Keratinocyte (primary cell): ENCODE measurements around the gene MRPL32. TPM values are rescaled to one million over a fixed set of nuclear protein-coding genes. Genes with fewer than 3 reads are reported as not detected.

Experiments used
- DNase-seq: peaks from one replicate; pipeline ENCODE4 v3.0.0-alpha.2; 2011; ENCODE audit warnings: low read depth, missing footprints, low spot score
- FAIRE-seq: peaks from 2 replicates; lab custom pipeline; 2011; peaks lifted over from hg19 to GRCh38; lab: Jason Lieb, UNC
- H2AFZ ChIP-seq: 2 replicates; pipeline ENCODE4 v1.6.0; 2012; ENCODE audit warnings: low read length, control low read depth, inconsistent platforms; ENCODE audit not compliant: control insufficient read depth
- H3K27ac ChIP-seq: 2 replicates; pipeline ENCODE4 v1.5.1; 2011; ENCODE audit warnings: low read length; ENCODE audit not compliant: control insufficient read depth, insufficient read depth
- H3K27me3 ChIP-seq: 3 replicates; pipeline ENCODE4 v1.6.0; 2011; ENCODE audit warnings: low read length; ENCODE audit not compliant: control insufficient read depth, insufficient read depth; ENCODE audit errors: extremely low read depth
- H3K36me3 ChIP-seq, 2 experiments: 2 replicates in 1 of 2; 3 replicates in 1 of 2; pipeline ENCODE4 v1.5.1; 2011; ENCODE audit warnings: low read length in 2 of 2, mild to moderate bottlenecking in 1 of 2; ENCODE audit not compliant: control insufficient read depth in 2 of 2, insufficient read depth in 2 of 2; ENCODE audit errors: extremely low read depth in 1 of 2
- H3K4me1 ChIP-seq: 3 replicates; pipeline ENCODE4 v1.5.1; 2011; ENCODE audit warnings: low read length; ENCODE audit not compliant: control insufficient read depth, insufficient read depth; ENCODE audit errors: extremely low read depth
- H3K4me2 ChIP-seq: 3 replicates; pipeline ENCODE4 v1.6.0; 2011; ENCODE audit warnings: low read depth, low read length; ENCODE audit not compliant: control insufficient read depth, insufficient read depth; ENCODE audit errors: extremely low read depth
- H3K4me3 ChIP-seq, 3 experiments: fragments of 200-600 bp in 1 of 3; sonication (generic) in 1 of 3; 2 replicates in 2 of 3; 3 replicates in 1 of 3; pipeline ENCODE4 v1.5.1; 2011 to 2016; ENCODE audit warnings: low read length in 3 of 3, mild to moderate bottlenecking in 3 of 3, control low read depth in 2 of 3, inconsistent platforms in 1 of 3, low read depth in 1 of 3, mixed read lengths in 1 of 3, mixed run types in 1 of 3, moderate library complexity in 1 of 3; ENCODE audit not compliant: control insufficient read depth in 2 of 3, insufficient read depth in 2 of 3; ENCODE audit errors: extremely low read depth in 1 of 3
- H3K79me2 ChIP-seq: 2 replicates; pipeline ENCODE4 v1.6.0; 2012; ENCODE audit warnings: low read length; ENCODE audit not compliant: control insufficient read depth, insufficient read depth
- H3K9ac ChIP-seq: 3 replicates; pipeline ENCODE4 v1.6.0; 2011; ENCODE audit warnings: low read length; ENCODE audit not compliant: control insufficient read depth, insufficient read depth; ENCODE audit errors: extremely low read depth
- H3K9me1 ChIP-seq: 3 replicates; pipeline ENCODE4 v1.6.0; 2011; ENCODE audit warnings: low read length; ENCODE audit not compliant: control insufficient read depth, insufficient read depth; ENCODE audit errors: extremely low read depth
- H3K9me3 ChIP-seq: 2 replicates; pipeline ENCODE4 v1.5.1; 2012; ENCODE audit warnings: low read depth, low read length; ENCODE audit not compliant: control insufficient read depth
- H4K20me1 ChIP-seq: 3 replicates; pipeline ENCODE4 v1.6.0; 2011; ENCODE audit warnings: low read length; ENCODE audit not compliant: control insufficient read depth, insufficient read depth; ENCODE audit errors: extremely low read depth
- EZH2 ChIP-seq: IDR thresholded peaks from one replicate; pipeline ENCODE4 v1.6.1; 2012; ENCODE audit warnings: inconsistent platforms, mild to moderate bottlenecking, low read length, moderate library complexity
- dilution Hi-C: fragments of 300-500 bp; cut with MboI; formaldehyde crosslinking; loops from one replicate; pipeline ENCODE4 v1.7.0; 2020; ENCODE audit warnings: low sequenced_read_pairs; ENCODE audit not compliant: extremely low pct_ligation_motif_present
- polyA plus RNA-seq, 5 experiments: library from polyadenylated mRNA; depleted of rRNA in 3 of 5; stranded (reverse) in 3 of 5; stranded (forward) in 1 of 5; unstranded in 1 of 5; fragments of >200 nt; gene quantifications; 1 replicate in 1 of 5; 2 replicates in 3 of 5; 3 replicates in 1 of 5; pipeline versions ENCODE4 v1.2.1 to v1.2.3, GENCODE V29; 2011 to 2012; ENCODE audit warnings: missing spikeins in 2 of 5, low read depth in 1 of 5, low replicate concordance in 1 of 5
- TF ChIP-seq, protein P1 (sequence below), 3 experiments: IDR thresholded peaks in 1 of 3; conservative IDR thresholded peaks in 1 of 3; optimal IDR thresholded peaks in 1 of 3; 2 replicates in 2 of 3; 3 replicates in 1 of 3; pipeline versions ENCODE3 to v1.5.1; 2011; ENCODE audit warnings: low read length in 3 of 3, mild to moderate bottlenecking in 3 of 3, moderate library complexity in 2 of 3, control low read depth in 1 of 3, inconsistent platforms in 1 of 3; ENCODE audit not compliant: insufficient read depth in 2 of 3; ENCODE audit errors: extremely low read depth in 1 of 3

Gene MRPL32
- polyA plus RNA-seq, 1 donor (not counting 4 experiments of a cell fraction or from before 2014, with no cell fraction given), result 86.1 TPM

DNA sequence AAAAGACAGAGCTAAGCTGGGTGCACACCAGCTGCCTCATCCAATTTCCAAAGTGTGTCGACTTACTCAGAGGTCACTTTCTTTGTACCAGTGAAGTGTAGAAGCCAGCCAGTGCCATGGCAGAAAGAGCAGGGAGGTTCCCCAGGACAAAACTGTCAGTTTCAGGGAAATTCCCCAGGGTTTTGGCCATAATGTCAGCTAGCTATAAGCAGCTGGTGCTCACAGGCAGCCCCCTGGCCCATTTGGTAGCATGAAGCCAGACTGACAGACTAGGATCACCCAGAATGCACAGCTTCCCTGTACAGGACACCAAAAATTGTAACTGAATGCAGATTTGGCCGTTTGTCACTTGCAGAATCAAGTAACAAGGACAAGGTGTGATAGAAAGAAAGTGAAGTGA lies 28.6 kb downstream of the MRPL32 start:
- no peaks in the 10 kb centered on the region for H3K79me2 ChIP-seq
- DNase-seq, result no peak
- no peak overlapping the region for H3K4me2 ChIP-seq
- TF ChIP-seq, protein P1, sequence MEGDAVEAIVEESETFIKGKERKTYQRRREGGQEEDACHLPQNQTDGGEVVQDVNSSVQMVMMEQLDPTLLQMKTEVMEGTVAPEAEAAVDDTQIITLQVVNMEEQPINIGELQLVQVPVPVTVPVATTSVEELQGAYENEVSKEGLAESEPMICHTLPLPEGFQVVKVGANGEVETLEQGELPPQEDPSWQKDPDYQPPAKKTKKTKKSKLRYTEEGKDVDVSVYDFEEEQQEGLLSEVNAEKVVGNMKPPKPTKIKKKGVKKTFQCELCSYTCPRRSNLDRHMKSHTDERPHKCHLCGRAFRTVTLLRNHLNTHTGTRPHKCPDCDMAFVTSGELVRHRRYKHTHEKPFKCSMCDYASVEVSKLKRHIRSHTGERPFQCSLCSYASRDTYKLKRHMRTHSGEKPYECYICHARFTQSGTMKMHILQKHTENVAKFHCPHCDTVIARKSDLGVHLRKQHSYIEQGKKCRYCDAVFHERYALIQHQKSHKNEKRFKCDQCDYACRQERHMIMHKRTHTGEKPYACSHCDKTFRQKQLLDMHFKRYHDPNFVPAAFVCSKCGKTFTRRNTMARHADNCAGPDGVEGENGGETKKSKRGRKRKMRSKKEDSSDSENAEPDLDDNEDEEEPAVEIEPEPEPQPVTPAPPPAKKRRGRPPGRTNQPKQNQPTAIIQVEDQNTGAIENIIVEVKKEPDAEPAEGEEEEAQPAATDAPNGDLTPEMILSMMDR (optimal IDR thresholded peaks at IDR 0.05 in 1 of 3, IDR thresholded peaks at IDR 0.05 in 1 of 3, conservative IDR thresholded peaks at IDR 0.05 in 1 of 3; ENCODE audit: extremely low read depth in 1 of 3, insufficient read depth in 2 of 3, low read length in 3 of 3), result no peak
- no peak for TF ChIP-seq EZH2
- no peak overlapping the region for H3K4me3 ChIP-seq
- H3K9ac ChIP-seq, result no peak overlapping the region
- dilution Hi-C loops, result no loop called here
- peaks cover 5% of the 10 kb centered on the region for H3K27me3 ChIP-seq
- no peaks in the 10 kb centered on the region for H3K9me3 ChIP-seq
- no peaks in the 10 kb centered on the region for H3K4me1 ChIP-seq
- no peaks in the 10 kb centered on the region for H4K20me1 ChIP-seq
- FAIRE-seq, result no peak
- H3K27ac ChIP-seq, result no peak overlapping the region
- H3K9me1 ChIP-seq, result no peaks in the 10 kb centered on the region
- no peak overlapping the region for H2AFZ ChIP-seq
- no peaks in the 10 kb centered on the region for H3K36me3 ChIP-seq

DNA sequence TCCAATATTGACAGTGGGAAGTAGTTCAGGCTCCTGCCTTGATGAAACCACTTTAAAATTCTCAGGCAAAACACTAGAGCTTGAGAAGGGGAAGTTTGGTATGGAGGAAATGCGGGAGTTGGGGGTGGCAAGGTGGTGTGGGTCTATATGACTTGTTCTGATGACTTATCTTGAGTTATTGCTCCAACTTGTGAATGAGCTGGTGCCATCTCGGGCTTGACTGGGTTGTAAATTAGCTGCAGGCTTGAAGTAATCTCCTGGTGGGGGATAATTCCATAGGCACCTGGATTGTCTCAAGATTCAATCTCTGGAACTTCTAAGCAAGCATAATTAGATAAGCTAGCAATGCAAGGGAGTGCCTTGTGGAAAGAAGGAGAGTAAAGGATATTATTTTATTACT lies 29.0 kb downstream of the MRPL32 start:
- Histone ChIP-seq H3K4me2 (no peak overlapping the region), H3K9ac (no peak overlapping the region), H2AFZ (no peak overlapping the region), H3K79me2 (no peaks in the 10 kb centered on the region), H3K9me1 (no peaks in the 10 kb centered on the region), H3K27me3 (peaks cover 5% of the 10 kb centered on the region), H3K27ac (no peak overlapping the region), H3K4me1 (no peaks in the 10 kb centered on the region), H3K4me3 (no peak overlapping the region), H3K36me3 (no peaks in the 10 kb centered on the region), H4K20me1 (no peaks in the 10 kb centered on the region), H3K9me3 (no peaks in the 10 kb centered on the region)
- DNase-seq, result no peak
- no peak for FAIRE-seq
- no peak for TF ChIP-seq EZH2
- TF ChIP-seq, protein P1 (optimal IDR thresholded peaks at IDR 0.05 in 1 of 3, IDR thresholded peaks at IDR 0.05 in 1 of 3, conservative IDR thresholded peaks at IDR 0.05 in 1 of 3; ENCODE audit: extremely low read depth in 1 of 3, insufficient read depth in 2 of 3, low read length in 3 of 3), result no peak
- dilution Hi-C loops, result no loop called here
